Measurements from ENCODE around the gene GSTA4. TPM values are rescaled to one million over a fixed set of nuclear protein-coding genes. Genes with fewer than 3 reads are reported as not detected.

The GSTA4 gene
- total and polyA plus RNA-seq, 2 experiments from 2014 or later: 19.3 to 29.9 TPM

DNA sequence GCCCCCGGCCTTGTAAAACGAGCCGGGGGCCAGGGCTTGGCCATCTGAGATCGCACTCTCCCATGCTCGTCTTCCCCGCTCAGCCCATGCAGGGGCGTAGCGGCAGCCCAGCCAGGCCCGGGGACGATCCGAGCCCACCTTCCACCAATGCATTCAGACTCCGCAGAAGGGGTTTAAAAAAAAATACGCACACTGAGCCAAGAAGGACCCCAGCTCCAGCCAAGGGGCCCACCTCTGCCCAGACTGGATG lies 320 bp downstream of the GSTA4 start:
- Mint-ChIP-seq H3K4me1 (peaks cover 19% of the 10 kb centered on the region; the same call in 2 of the 3 replicates), H3K9me3 (peaks cover 5% of the 10 kb centered on the region), H3K4me3 (peak overlapping the region; percentile 93), H3K36me3 (ENCODE audit: low read depth) (peaks cover 7% of the 10 kb centered on the region), H3K27ac (peak overlapping the region; percentile 99), H3K27me3 (ENCODE audit: insufficient read depth, low read depth, poor library complexity) (peaks cover 17% of the 10 kb centered on the region)
- no peaks in the 10 kb centered on the region for H4K20me1 ChIP-seq (replicated peaks; ENCODE audit: insufficient read depth)
- peak; percentile 68 for ATAC-seq
- no peaks in the 10 kb centered on the region for H3K9me2 ChIP-seq (ENCODE audit: insufficient read depth)
- TF ChIP-seq ZNF114 (CRISPR knock-in tag; IDR thresholded peaks at IDR 0.05) (no peak), CREB1 (CRISPR knock-in tag; IDR thresholded peaks at IDR 0.05; ENCODE audit: low read depth) (no peak), STAT1 (IDR thresholded peaks at IDR 0.05; ENCODE audit: unreplicated experiment) (no peak), ETS1 (IDR thresholded peaks at IDR 0.05) (no peak)
- TF ChIP-seq, protein P1, sequence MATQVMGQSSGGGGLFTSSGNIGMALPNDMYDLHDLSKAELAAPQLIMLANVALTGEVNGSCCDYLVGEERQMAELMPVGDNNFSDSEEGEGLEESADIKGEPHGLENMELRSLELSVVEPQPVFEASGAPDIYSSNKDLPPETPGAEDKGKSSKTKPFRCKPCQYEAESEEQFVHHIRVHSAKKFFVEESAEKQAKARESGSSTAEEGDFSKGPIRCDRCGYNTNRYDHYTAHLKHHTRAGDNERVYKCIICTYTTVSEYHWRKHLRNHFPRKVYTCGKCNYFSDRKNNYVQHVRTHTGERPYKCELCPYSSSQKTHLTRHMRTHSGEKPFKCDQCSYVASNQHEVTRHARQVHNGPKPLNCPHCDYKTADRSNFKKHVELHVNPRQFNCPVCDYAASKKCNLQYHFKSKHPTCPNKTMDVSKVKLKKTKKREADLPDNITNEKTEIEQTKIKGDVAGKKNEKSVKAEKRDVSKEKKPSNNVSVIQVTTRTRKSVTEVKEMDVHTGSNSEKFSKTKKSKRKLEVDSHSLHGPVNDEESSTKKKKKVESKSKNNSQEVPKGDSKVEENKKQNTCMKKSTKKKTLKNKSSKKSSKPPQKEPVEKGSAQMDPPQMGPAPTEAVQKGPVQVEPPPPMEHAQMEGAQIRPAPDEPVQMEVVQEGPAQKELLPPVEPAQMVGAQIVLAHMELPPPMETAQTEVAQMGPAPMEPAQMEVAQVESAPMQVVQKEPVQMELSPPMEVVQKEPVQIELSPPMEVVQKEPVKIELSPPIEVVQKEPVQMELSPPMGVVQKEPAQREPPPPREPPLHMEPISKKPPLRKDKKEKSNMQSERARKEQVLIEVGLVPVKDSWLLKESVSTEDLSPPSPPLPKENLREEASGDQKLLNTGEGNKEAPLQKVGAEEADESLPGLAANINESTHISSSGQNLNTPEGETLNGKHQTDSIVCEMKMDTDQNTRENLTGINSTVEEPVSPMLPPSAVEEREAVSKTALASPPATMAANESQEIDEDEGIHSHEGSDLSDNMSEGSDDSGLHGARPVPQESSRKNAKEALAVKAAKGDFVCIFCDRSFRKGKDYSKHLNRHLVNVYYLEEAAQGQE (IDR thresholded peaks at IDR 0.05; ENCODE audit: unreplicated experiment): no peak
- H3K27ac ChIP-seq (ENCODE audit: low read depth): peak overlapping the region; percentile 99
- H3K36me3 ChIP-seq (ENCODE audit: insufficient read depth): no peaks in the 10 kb centered on the region
- peak overlapping the region; percentile 78 for H3K4me2 ChIP-seq
- no peaks in the 10 kb centered on the region for H3F3A ChIP-seq (replicated peaks; ENCODE audit: low read depth)
- H3K4me3 ChIP-seq: peak overlapping the region; percentile 66
- H3K79me2 ChIP-seq (replicated peaks; ENCODE audit: insufficient read depth): no peaks in the 10 kb centered on the region
- H3K4me1 ChIP-seq (ENCODE audit: insufficient read depth): 0 out of 2 replicates have a peak, but pooled peaks cover 7% of the 10 kb centered on the region
- DNase-seq (ENCODE audit: low spot score): peak; percentile 57
- no peaks in the 10 kb centered on the region for H3K27me3 ChIP-seq (ENCODE audit: insufficient read depth)
- H2AFZ ChIP-seq: peak overlapping the region; percentile 79

- ATAC-seq (peak; percentile 6), DNase-seq (ENCODE audit: low spot score) (peak; percentile 58)
- Mint-ChIP-seq H3K9me3 (peaks cover 5% of the 10 kb centered on the region), H3K36me3 (ENCODE audit: low read depth) (peaks cover 7% of the 10 kb centered on the region), H3K4me1 (peaks cover 19% of the 10 kb centered on the region; the same call in 2 of the 3 replicates), H3K4me3 (peak overlapping the region; percentile 93), H3K27ac (peak overlapping the region; percentile 99), H3K27me3 (ENCODE audit: insufficient read depth, low read depth, poor library complexity) (peaks cover 17% of the 10 kb centered on the region)
- peak overlapping the region; percentile 66 for H3K4me3 ChIP-seq
- H3K79me2 ChIP-seq (replicated peaks; ENCODE audit: insufficient read depth): no peaks in the 10 kb centered on the region
- H3K36me3 ChIP-seq (ENCODE audit: insufficient read depth): no peaks in the 10 kb centered on the region
- H3K4me1 ChIP-seq (ENCODE audit: insufficient read depth): 0 out of 2 replicates have a peak, but pooled peaks cover 7% of the 10 kb centered on the region
- no peaks in the 10 kb centered on the region for H3F3A ChIP-seq (replicated peaks; ENCODE audit: low read depth)
- H3K9me2 ChIP-seq (ENCODE audit: insufficient read depth): no peaks in the 10 kb centered on the region
- H3K27ac ChIP-seq (ENCODE audit: low read depth): peak overlapping the region; percentile 99
- H2AFZ ChIP-seq: peak overlapping the region; percentile 79
- H3K27me3 ChIP-seq (ENCODE audit: insufficient read depth): no peaks in the 10 kb centered on the region
- H4K20me1 ChIP-seq (replicated peaks; ENCODE audit: insufficient read depth): no peaks in the 10 kb centered on the region
- H3K4me2 ChIP-seq: peak overlapping the region; percentile 78
- no peak for TF ChIP-seq POLR2AphosphoS5 (IDR thresholded peaks at IDR 0.05; ENCODE audit: low read depth)
- TF ChIP-seq, protein P1 (IDR thresholded peaks at IDR 0.05; ENCODE audit: unreplicated experiment): no peak
- TF ChIP-seq EZH2phosphoT487 (IDR thresholded peaks at IDR 0.05; ENCODE audit: unreplicated experiment): no peak
- TF ChIP-seq, protein P2, sequence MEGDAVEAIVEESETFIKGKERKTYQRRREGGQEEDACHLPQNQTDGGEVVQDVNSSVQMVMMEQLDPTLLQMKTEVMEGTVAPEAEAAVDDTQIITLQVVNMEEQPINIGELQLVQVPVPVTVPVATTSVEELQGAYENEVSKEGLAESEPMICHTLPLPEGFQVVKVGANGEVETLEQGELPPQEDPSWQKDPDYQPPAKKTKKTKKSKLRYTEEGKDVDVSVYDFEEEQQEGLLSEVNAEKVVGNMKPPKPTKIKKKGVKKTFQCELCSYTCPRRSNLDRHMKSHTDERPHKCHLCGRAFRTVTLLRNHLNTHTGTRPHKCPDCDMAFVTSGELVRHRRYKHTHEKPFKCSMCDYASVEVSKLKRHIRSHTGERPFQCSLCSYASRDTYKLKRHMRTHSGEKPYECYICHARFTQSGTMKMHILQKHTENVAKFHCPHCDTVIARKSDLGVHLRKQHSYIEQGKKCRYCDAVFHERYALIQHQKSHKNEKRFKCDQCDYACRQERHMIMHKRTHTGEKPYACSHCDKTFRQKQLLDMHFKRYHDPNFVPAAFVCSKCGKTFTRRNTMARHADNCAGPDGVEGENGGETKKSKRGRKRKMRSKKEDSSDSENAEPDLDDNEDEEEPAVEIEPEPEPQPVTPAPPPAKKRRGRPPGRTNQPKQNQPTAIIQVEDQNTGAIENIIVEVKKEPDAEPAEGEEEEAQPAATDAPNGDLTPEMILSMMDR (conservative IDR thresholded peaks at IDR 0.05; ENCODE audit: low read depth in 2 of 2): no peak
- TF ChIP-seq STAT1 (IDR thresholded peaks at IDR 0.05; ENCODE audit: unreplicated experiment): no peak
Observed at GRCh38 chr6:52994031-52994838, 849 bp downstream of the GSTA4 start.
